Activated CD4-positive, alpha-beta memory T cell treated with anti-CD3 and anti-CD28 coated beads for 36 hours (primary cell): ENCODE data around the gene PDE8A. TPM values are rescaled to one million over a fixed set of nuclear protein-coding genes. Genes with fewer than 3 reads are reported as not detected.

ENCODE experiments used
- CTCF ChIA-PET: fragments of 350-600 bp; sonication (Branson Sonifier 250); formaldehyde crosslinking; loops from one replicate; lab custom pipeline; 2021; ENCODE audit warnings: antibody characterized with exemption, inconsistent platforms; lab: Charles Lee
- POLR2A ChIA-PET: fragments of 350-600 bp; sonication (Branson Sonifier 250); formaldehyde crosslinking; loops from one replicate; lab custom pipeline; 2021; ENCODE audit warnings: antibody characterized with exemption; lab: Charles Lee
- DNase-seq: peaks from one replicate; pipeline ENCODE4 v3.0.0-alpha.2; 2020
- H3K27ac Mint-ChIP-seq: one replicate; pipeline ENCODE4 v1.8.0; 2021; ENCODE audit warnings: mixed read lengths
- H3K27me3 Mint-ChIP-seq: one replicate; pipeline ENCODE4 v1.8.0; 2021; ENCODE audit warnings: mixed read lengths
- H3K36me3 Mint-ChIP-seq: one replicate; pipeline ENCODE4 v1.8.0; 2021; ENCODE audit warnings: mixed read lengths
- H3K4me1 Mint-ChIP-seq: one replicate; pipeline ENCODE4 v1.8.0; 2021; ENCODE audit warnings: low read depth, mixed read lengths
- H3K4me3 Mint-ChIP-seq: one replicate; pipeline ENCODE4 v1.8.0; 2021; ENCODE audit warnings: mild to moderate bottlenecking, mixed read lengths
- H3K9me3 Mint-ChIP-seq: one replicate; pipeline ENCODE4 v1.8.0; 2021; ENCODE audit warnings: mixed read lengths
- intact Hi-C: fragments of 100-400 bp; cut with micrococcal nuclease; formaldehyde crosslinking; loops from one replicate; pipeline ENCODE4 v1.15.1; 2023
- total RNA-seq, 2 experiments: library from RNA; stranded (reverse); gene quantifications; one replicate each; pipeline ENCODE4 v1.2.3, GENCODE V29; 2021

Gene PDE8A
- total RNA-seq = 10 to 100 TPM; 20.8 to 21.2 TPM

- intact Hi-C loops = loop anchor here (1.0 to 10.0 kb wide), 11 partner anchors 10 to 815 kb away; partner anchors contain the start of genes AKAP13 and ZNF592
- H3K36me3 Mint-ChIP-seq = peaks cover 2% of the 10 kb centered on the region
- H3K27me3 Mint-ChIP-seq = no peaks in the 10 kb centered on the region
- H3K4me3 Mint-ChIP-seq = peak within 1 kb of the TSS; percentile 96
- peaks cover 43% of the 10 kb centered on the region for H3K4me1 Mint-ChIP-seq
- H3K27ac Mint-ChIP-seq = peak within 1 kb of the TSS; percentile 93
- CTCF ChIA-PET = interaction anchor here (2.1 to 2.7 kb wide), 3 partner anchors 63 to 411 kb away, joined by 8 to 20 read pairs (median 12); no protein-coding TSS in a partner anchor
- POLR2A ChIA-PET = interaction anchor here (0.5 to 3.9 kb wide), 7 partner anchors 10 to 399 kb away, joined by 3 to 21 read pairs (median 4); partner anchors contain the start of gene AKAP13
- DNase-seq = peak; percentile 68
- no peaks in the 10 kb centered on the region for H3K9me3 Mint-ChIP-seq
These were observed at the start of gene PDE8A for GRCh38 chr15:84981711-84982300. TSS of gene PDE8A (plus strand) at chr15:84981856. CDS start at chr15:84982163, 307 bp downstream.

GRCh38 chr15:84934942-84935729, 46.5 kb upstream of the PDE8A start:
- POLR2A ChIA-PET = no interaction called here
- peaks cover 2% of the 10 kb centered on the region for H3K27me3 Mint-ChIP-seq
- H3K4me1 Mint-ChIP-seq = peaks cover 2% of the 10 kb centered on the region
- H3K4me3 Mint-ChIP-seq = no peak overlapping the region
- H3K9me3 Mint-ChIP-seq = no peaks in the 10 kb centered on the region
- DNase-seq = no peak
- intact Hi-C loops = no loop called here
- no peak overlapping the region for H3K27ac Mint-ChIP-seq
- no peaks in the 10 kb centered on the region for H3K36me3 Mint-ChIP-seq
- CTCF ChIA-PET = interaction anchor here (0.7 to 1.3 kb wide), 2 partner anchors 9 to 347 kb away, joined by 3 read pairs; no protein-coding TSS in a partner anchor

GRCh38 chr15:84937144-84937543, 44.5 kb upstream of the PDE8A start:
- peaks cover 2% of the 10 kb centered on the region for H3K27me3 Mint-ChIP-seq
- no peaks in the 10 kb centered on the region for H3K36me3 Mint-ChIP-seq
- H3K4me1 Mint-ChIP-seq = peaks cover 2% of the 10 kb centered on the region
- CTCF ChIA-PET = no interaction called here
- intact Hi-C loops = no loop called here
- POLR2A ChIA-PET = no interaction called here
- no peak overlapping the region for H3K4me3 Mint-ChIP-seq
- no peaks in the 10 kb centered on the region for H3K9me3 Mint-ChIP-seq
- no peak overlapping the region for H3K27ac Mint-ChIP-seq
- no peak for DNase-seq

GRCh38 chr15:84938726-84939125, 42.9 kb upstream of the PDE8A start:
- Mint-ChIP-seq H3K4me1 (peaks cover 2% of the 10 kb centered on the region), H3K27me3 (peaks cover 2% of the 10 kb centered on the region), H3K9me3 (no peaks in the 10 kb centered on the region), H3K27ac (no peak overlapping the region), H3K4me3 (no peak overlapping the region), H3K36me3 (no peaks in the 10 kb centered on the region)
- DNase-seq = no peak
- ChIA-PET CTCF (interaction anchor here (0.7 to 1.0 kb wide), 2 partner anchors 105 to 1022 kb away, joined by 3 read pairs; no protein-coding TSS in a partner anchor), POLR2A (no interaction called here)
- intact Hi-C loops = no loop called here

GRCh38 chr15:84940399-84940798, 41.3 kb upstream of the PDE8A start:
- peaks cover 2% of the 10 kb centered on the region for H3K27me3 Mint-ChIP-seq
- peaks cover 2% of the 10 kb centered on the region for H3K4me1 Mint-ChIP-seq
- intact Hi-C loops = no loop called here
- H3K36me3 Mint-ChIP-seq = no peaks in the 10 kb centered on the region
- no peak overlapping the region for H3K27ac Mint-ChIP-seq
- ChIA-PET CTCF (interaction anchor here (1.3 kb wide), 2 partner anchors 12 to 23 kb away, joined by 3 to 9 read pairs; no protein-coding TSS in a partner anchor), POLR2A (no interaction called here)
- no peaks in the 10 kb centered on the region for H3K9me3 Mint-ChIP-seq
- no peak overlapping the region for H3K4me3 Mint-ChIP-seq
- no peak for DNase-seq

GRCh38 chr15:84942456-84942855, 39.2 kb upstream of the PDE8A start:
- Mint-ChIP-seq H3K36me3 (no peaks in the 10 kb centered on the region), H3K27ac (no peak overlapping the region), H3K9me3 (no peaks in the 10 kb centered on the region), H3K27me3 (no peaks in the 10 kb centered on the region), H3K4me1 (no peaks in the 10 kb centered on the region), H3K4me3 (no peak overlapping the region)
- ChIA-PET POLR2A (no interaction called here), CTCF (no interaction called here)
- intact Hi-C loops = no loop called here
- no peak for DNase-seq

GRCh38 chr15:84944311-84944710, 37.3 kb upstream of the PDE8A start:
- Mint-ChIP-seq H3K4me3 (no peak overlapping the region), H3K9me3 (no peaks in the 10 kb centered on the region), H3K4me1 (no peaks in the 10 kb centered on the region), H3K27ac (no peak overlapping the region), H3K27me3 (no peaks in the 10 kb centered on the region), H3K36me3 (no peaks in the 10 kb centered on the region)
- ChIA-PET POLR2A (no interaction called here), CTCF (interaction anchor here (1.0 to 1.2 kb wide), 2 partner anchors 16 to 100 kb away, joined by 3 read pairs; no protein-coding TSS in a partner anchor)
- intact Hi-C loops = no loop called here
- DNase-seq = no peak

GRCh38 chr15:84944861-84945260, 36.8 kb upstream of the PDE8A start:
- Mint-ChIP-seq H3K27ac (no peak overlapping the region), H3K36me3 (no peaks in the 10 kb centered on the region), H3K27me3 (no peaks in the 10 kb centered on the region), H3K4me3 (no peak overlapping the region), H3K4me1 (no peaks in the 10 kb centered on the region), H3K9me3 (no peaks in the 10 kb centered on the region)
- ChIA-PET POLR2A (no interaction called here), CTCF (interaction anchor here (1.0 kb wide), 1 partner anchor 17 kb away, joined by 3 read pairs; no protein-coding TSS in a partner anchor)
- DNase-seq = no peak
- intact Hi-C loops = no loop called here

GRCh38 chr15:84946772-84947489, 34.7 kb upstream of the PDE8A start:
- intact Hi-C loops = no loop called here
- Mint-ChIP-seq H3K27ac (no peak overlapping the region), H3K36me3 (no peaks in the 10 kb centered on the region), H3K9me3 (no peaks in the 10 kb centered on the region), H3K27me3 (no peaks in the 10 kb centered on the region), H3K4me1 (no peaks in the 10 kb centered on the region), H3K4me3 (no peak overlapping the region)
- DNase-seq = no peak
- ChIA-PET POLR2A (no interaction called here), CTCF (no interaction called here)

- Mint-ChIP-seq H3K27me3 (no peaks in the 10 kb centered on the region), H3K4me1 (no peaks in the 10 kb centered on the region), H3K4me3 (no peak overlapping the region), H3K9me3 (no peaks in the 10 kb centered on the region), H3K27ac (no peak overlapping the region), H3K36me3 (no peaks in the 10 kb centered on the region)
- no peak for DNase-seq
- ChIA-PET POLR2A (no interaction called here), CTCF (no interaction called here)
- intact Hi-C loops = no loop called here
These were observed 33.5 kb upstream of the PDE8A start for GRCh38 chr15:84947947-84948830.

- ChIA-PET CTCF (no interaction called here), POLR2A (no interaction called here)
- intact Hi-C loops = no loop called here
- Mint-ChIP-seq H3K36me3 (no peaks in the 10 kb centered on the region), H3K4me1 (no peaks in the 10 kb centered on the region), H3K27ac (no peak overlapping the region), H3K9me3 (no peaks in the 10 kb centered on the region), H3K4me3 (no peak overlapping the region), H3K27me3 (no peaks in the 10 kb centered on the region)
- no peak for DNase-seq
These were observed 32.6 kb upstream of the PDE8A start for GRCh38 chr15:84949043-84949442.
